Liver (tissue), 3 donors: ENCODE measurements around the gene DISP3.

Experiments used
- RAD21 ChIP-seq, 2 donors: IDR thresholded peaks; 2 replicates each; pipeline ENCODE4 v1.6.1; 2016; ENCODE audit warnings: antibody characterized with exemption in 2 of 2, mild to moderate bottlenecking in 2 of 2
- SP1 ChIP-seq: IDR thresholded peaks from 2 replicates; pipeline ENCODE4 v1.6.1; 2018; ENCODE audit warnings: antibody characterized with exemption, mild to moderate bottlenecking
- TF ChIP-seq, protein P1 (sequence below): fragments of 150-350 bp; IDR thresholded peaks from 2 replicates; pipeline ENCODE4 v1.5.1; 2017; ENCODE audit warnings: improper control_type of control experiment, low read depth, low read length; ENCODE audit not compliant: missing input control
- donor health status: healthy.
- donor health status: healthy.

DNA sequence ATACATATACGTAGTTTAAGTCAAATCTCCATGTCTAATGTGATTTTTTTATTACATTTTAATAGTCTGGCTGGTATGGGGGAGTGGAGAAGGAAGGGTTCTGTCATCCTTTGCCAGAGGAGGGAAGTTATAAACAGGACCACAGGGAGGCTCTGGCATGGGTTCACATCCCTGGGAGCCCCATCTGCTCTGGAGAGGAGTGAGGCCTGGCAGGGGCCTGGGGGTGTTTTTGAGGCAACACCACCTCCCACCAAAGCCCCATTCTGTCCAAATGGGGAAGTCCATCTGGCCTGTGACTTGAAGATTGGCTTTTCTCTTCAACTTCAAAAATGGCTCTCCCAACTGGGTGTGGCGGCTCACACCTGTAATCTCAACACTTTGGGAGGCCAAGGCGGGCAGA is 15.8 kb downstream of the DISP3 start:
- TF ChIP-seq, protein P1, sequence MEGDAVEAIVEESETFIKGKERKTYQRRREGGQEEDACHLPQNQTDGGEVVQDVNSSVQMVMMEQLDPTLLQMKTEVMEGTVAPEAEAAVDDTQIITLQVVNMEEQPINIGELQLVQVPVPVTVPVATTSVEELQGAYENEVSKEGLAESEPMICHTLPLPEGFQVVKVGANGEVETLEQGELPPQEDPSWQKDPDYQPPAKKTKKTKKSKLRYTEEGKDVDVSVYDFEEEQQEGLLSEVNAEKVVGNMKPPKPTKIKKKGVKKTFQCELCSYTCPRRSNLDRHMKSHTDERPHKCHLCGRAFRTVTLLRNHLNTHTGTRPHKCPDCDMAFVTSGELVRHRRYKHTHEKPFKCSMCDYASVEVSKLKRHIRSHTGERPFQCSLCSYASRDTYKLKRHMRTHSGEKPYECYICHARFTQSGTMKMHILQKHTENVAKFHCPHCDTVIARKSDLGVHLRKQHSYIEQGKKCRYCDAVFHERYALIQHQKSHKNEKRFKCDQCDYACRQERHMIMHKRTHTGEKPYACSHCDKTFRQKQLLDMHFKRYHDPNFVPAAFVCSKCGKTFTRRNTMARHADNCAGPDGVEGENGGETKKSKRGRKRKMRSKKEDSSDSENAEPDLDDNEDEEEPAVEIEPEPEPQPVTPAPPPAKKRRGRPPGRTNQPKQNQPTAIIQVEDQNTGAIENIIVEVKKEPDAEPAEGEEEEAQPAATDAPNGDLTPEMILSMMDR = no peak
- no peak for TF ChIP-seq RAD21 (IDR thresholded peaks at IDR 0.05)
- TF ChIP-seq SP1 = no peak
